HG03097 (cell line): Measurements from ENCODE around the gene MRPL52.
"Not testable (repeated sequence)": the region's sequence is repeated elsewhere in the genome, so short reads cannot be mapped to it uniquely, and the experiment has no call there.

Experiments
- ATAC-seq: cut with Tn5 transposase; IDR thresholded peaks from one replicate; pipeline ENCODE4 v1.9.1; 2021; ENCODE audit not compliant: unreplicated experiment, low FRiP score

MRPL52 gene

DNA sequence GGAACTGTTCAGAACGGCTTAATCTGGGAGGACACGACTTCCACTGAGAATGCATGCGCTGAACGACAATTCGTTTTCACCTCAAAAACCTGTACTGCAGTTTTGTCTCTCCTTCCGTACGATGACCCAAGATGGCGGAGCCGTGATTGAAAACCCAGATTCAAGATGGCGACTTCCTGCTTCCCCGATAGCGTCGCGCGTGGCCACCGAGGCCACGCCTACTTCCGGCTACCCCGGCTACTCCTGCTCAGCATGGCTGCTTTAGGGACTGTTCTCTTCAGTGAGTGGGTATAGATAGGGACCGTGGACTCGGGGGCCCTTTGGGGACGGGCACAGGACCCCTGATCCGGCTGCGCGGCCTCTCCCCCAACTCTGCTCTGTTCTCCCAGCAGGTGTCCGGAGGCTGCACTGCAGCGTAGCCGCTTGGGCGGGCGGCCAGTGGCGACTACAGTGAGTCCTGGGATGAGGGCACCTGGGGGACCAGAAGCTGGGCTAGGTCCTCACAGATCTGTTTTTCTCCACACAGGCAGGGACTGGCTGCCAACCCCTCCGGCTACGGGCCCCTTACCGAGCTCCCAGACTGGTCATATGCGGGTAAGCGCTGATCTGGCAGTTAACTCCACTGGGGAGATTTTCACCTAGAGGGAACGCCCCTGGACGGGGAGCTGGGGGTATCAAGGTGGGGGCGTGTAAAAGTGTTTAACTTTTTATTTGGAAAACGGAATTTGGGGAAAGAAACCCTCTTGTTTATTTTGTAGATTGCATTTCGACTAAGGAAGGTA lies at the start of gene MRPL52:
MRPL52 (plus strand) TSS at position 227 of the 782 bp plus-strand sequence; CDS start at position 253, 26 bp downstream.
- peak; percentile 77 for ATAC-seq

DNA sequence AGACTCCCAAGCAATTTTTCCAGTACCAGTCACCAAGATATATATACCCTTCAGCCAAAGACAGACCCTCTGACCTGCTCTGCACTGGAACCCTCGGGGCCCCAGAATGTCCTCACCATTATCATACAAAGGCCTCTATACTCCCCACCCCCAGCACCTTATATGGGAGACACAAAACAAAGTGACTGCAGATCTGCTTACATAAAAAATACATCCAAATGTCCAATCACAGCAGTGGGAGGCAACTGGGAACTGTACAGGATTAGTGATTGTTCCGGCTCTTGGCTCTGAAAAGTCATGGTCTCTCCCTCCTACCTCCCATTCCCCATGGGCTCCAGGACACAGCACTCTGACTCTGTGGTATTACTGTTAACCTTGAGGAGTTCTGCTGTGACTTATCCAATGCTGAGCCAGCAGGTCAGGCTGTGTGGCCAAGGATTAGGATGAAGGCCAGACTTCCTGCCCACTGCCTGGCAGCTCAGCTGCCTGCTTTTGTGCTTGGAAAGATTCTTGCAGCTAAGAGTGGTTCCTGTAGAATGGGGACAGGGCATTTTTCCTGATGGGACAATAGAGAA lies 49.5 kb upstream of the MRPL52 start:
- ATAC-seq, result no peak

DNA sequence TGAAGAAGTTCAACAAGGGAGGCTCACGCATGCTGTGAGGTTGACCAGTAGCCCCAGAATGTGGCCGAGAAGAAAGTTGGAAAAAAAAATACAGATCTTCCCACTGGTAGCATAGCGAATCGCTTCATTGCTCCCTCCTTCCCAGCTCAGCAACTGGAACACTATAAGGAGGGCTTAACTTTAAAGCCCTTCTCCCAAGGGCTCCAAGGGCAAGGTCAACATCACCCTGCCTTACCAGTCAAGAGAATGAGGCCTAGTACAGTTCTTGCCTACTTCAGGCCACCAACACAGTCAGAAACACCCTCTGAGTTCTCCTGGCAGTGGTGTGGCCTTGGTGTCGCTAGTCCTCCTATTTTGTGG lies 48.8 kb upstream of the MRPL52 start:
- no peak for ATAC-seq

DNA sequence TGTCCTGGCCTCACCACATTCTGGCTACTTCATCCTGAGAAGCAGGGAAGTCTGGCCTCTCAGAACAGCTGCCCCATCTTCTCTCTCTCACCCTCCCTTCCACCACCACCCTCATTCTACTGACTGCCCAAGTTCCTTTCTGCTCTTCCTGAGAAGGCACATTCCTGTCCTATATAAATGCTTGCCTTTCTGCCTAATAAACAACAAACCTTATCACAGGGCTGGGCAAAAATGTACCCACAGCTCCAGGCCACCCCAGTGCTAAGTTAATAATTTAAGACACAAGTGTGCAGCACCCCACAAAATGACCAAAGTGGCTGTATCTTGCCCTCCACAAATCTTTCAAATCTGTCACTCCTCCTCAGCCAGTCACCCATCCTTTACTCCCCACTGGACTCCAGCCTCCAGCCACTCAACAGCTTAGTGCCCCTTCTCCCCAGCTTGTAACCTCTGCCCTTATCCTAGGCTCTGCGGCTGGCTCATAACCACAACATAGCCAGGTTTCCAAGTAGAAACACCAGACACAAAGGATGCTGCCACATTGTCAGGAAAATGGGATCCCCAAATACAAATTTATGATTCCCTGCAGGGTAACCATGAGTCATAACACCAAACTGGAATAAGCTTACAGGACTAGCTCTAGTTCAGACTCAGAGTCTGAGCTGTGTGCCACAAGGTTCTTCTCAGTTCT lies 48.2 kb upstream of the MRPL52 start:
- no peak for ATAC-seq

DNA sequence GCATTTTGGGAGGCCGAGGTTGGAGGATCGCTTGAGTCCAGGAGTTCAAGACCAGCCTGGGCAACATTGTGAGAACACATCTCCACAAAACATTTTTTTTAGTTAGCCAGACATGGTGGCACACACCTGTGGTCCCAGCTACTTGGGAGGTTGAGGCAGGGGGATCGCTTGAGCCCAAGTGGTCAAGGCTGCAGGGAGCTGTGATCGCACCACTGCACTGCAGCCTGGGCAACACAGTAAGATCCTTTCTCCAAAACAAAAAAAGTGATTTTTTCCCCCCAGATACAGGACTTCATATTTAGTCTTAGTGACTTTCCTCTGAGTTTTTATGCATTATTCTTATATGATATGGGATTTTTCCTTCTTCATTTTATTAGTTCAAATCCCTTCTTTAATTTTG lies 43.0 kb upstream of the MRPL52 start:
- no peak for ATAC-seq

DNA sequence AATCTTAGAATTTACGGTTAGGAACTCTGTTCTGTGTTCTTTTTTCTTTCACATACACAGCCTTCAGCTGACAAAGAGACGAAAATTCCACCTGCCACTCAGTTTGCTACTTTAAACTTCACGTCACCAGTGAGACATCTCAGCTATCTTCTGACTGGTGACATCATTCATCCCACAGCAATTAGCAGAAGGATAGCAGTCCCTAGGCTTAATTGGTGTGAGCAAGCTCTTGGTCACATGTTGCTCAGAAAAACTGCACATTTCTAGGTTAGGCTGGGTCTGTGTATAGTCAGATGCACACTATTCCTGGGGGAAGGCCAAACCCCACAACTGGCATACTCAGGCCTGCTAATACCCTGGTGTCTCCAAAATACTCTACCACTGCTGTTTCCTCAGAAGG lies 38.4 kb upstream of the MRPL52 start:
- ATAC-seq, result no peak

DNA sequence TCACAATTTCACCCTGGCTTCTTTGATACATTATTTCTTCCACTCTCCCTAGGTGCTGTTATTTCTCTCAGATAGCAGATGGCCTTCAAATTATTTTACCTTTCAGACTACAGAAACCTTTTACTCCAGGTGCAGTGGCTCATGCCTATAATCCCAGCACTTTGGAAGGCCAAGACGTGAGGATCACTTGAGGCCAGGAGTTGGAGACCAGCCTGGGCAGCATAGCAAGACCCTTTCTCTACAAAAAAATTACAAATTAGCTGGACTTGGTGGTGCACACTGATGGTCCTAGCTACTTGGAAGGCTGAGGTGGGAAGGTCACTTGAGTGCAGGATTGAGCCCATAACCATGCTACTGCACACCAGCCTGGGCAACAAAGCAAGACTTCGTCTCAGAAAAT lies 37.5 kb upstream of the MRPL52 start:
- no peak for ATAC-seq

DNA sequence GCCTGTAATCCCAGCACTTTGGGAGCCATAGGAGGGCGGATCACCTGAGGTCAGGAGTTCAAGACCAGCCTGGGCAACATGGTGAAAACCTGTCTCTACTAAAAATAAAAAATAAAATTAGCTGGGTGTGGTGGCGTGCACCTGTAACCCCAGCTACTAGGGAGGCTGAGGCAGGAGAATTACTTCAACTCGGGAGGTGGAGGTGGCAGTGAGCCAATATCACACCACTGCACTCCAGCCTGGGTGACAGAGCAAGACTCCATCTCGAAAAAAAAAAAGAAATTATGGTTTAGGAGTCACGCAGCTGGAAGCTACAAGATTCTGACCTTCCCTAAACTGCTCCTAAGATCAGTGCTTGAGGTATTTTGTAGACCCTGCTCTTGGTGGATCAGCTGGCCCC lies 36.1 kb upstream of the MRPL52 start:
- not testable (repeated sequence) for ATAC-seq

DNA sequence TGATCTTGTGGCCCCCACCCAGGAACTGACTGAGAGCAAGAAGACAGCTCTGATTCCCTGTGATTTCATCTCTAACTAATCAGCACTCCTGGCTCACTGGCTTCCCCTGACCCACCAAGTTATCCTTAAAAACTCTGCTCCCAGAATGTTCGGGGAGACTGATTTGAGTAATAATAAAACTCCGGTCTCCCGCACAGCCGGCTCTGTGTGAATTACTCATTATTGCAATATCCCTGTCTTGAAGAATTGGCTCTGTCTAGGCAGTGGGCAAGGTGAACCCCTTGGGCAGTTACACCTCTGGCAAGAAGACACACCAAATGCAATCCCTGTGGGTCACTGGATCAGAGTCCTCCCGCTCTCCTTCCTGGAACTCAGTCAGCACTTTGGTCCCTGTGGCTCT lies 35.7 kb upstream of the MRPL52 start:
- no peak for ATAC-seq

DNA sequence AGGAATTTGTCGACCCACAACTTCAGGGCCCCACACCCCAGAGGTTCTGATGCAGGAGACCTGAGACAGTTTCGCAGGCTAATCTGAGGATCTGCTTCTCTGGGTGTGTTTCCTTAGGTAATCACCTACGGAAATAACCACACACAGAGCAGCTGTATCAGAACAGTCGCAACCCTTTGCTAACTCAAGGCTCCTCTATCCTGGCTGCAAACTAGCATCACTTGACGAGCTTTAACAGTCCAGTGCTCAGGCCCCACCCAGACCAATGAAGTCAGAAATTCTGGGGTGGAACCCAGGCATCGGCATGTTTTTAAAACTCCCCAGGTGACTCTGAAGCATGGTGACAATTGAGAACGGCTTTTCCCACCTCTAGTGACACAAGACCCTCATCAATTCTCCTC lies 35.1 kb upstream of the MRPL52 start:
- peak; percentile 34 for ATAC-seq

DNA sequence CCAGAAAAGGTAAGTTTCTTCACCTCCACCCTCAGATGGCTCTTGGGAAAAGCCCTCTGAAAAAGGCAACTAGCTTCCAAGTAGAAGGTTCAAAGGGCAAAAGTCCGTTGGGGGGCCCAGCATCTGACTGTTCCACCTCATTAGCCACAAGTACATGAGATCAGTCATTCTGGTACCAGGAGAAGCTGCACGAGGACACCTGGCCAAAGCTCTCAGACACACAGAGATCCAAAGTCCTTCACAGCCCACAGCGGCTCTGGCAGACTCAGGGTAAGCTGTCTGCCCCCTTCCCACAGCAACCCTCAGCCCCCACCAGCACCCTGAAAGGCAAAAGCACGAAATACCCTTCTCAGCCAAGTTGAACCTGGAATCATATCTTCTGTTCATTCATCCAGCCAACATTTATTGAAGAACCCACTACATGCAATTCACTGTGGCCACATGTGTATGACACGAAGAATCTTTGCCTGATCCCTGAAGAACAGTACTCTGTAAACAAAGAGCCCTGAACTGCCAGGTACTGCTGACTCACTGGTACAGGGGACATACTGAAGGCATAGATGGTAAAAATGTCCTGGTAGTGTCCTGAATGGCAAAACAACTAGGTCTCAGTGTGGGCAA lies 33.5 kb upstream of the MRPL52 start:
- no peak for ATAC-seq

DNA sequence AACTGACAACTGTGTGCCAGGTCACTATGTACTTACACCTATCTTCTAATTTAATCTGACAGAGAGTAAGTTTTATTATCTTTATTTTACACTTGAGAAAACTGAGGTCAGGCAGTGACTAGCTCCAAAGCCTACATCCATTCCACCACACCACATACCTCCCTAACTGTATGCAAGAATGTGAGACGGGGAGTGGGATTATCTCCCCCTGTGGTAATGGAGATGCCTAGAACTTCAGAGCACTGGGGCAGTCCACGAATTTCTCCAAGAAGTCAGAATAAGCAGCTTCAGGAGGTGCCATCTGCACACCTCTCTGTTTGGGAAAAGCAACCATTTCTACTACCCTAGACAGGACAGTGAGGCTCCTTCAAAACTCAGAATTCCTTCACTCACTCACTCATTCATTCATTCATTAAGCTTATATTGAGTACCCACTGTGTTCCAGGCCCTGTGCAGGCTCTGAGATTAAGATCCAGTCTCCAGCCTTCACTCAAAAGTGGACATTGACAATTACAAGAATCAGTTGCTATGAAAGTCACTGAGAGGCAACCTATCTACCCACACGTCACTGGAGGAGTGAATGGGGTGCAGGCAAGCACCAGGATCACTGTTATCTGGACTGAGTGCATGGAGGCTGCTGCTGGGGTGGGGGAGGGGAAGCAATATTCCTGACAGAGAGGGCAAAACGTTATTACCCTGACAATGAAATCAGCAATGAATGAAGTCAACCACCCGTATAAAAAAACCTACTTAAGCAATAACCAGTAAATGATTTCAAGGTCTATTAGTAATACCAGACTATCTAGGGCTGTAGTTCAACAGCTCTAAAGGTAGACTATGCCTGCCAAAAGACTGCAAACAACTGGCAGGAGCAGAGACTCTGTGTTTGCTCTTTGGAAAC lies 32.4 kb upstream of the MRPL52 start:
- ATAC-seq, result no peak

DNA sequence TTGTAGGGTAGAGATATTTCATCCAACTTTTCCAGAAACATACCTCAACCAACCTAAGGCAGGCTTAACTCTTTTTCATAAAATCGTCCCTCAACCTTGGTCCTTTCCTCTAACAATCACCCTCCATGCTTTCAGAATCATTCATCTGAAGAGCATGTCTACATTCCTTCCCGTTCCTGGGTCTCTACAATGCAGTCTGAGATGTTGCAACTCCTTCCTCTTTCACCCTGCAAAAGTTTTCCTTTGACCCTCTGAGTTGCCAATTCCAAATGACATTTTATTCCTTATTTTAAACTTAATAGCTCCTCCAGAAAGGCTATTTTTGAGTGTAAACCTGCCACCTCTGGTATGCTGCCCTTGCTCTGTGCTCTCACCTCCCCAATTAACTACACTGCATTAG lies 31.2 kb upstream of the MRPL52 start:
- ATAC-seq, result no peak

DNA sequence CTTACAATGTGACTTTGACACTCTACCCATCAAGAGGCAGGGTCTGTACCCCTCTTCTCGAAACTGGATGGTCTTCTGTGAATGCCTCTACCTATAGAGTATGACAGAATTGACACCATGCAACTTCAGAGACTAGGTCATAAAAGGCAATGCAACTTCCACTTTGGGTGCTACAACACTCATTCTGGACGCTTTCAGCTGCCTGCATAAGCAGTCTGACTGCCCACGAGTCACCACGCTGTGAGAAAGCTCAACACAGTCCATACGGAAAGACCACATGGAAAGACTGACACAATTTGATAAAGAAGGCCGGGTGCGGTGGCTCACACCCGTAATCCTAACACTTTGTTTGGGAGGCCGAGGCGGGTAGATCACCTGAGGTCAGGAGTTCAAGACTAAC lies 29.3 kb upstream of the MRPL52 start:
- ATAC-seq, result no peak

DNA sequence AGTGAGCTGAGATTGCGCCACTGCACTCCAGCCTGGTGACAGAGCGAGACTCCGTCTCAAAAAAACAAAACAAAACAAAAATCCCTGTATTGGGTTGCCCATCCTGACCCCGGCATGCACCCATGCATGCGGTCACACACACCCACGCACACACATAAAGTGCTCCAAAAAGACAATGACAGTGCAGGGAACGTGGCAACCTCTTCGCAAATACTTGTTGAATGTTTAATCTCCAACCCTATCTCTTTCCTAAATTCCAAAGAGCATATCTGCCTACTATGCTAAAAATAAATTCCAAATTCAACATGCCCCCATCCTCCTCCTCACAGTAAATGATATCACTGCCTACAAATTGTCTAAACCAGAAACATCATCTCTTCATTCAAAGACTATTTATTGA lies 28.0 kb upstream of the MRPL52 start:
- no peak for ATAC-seq

DNA sequence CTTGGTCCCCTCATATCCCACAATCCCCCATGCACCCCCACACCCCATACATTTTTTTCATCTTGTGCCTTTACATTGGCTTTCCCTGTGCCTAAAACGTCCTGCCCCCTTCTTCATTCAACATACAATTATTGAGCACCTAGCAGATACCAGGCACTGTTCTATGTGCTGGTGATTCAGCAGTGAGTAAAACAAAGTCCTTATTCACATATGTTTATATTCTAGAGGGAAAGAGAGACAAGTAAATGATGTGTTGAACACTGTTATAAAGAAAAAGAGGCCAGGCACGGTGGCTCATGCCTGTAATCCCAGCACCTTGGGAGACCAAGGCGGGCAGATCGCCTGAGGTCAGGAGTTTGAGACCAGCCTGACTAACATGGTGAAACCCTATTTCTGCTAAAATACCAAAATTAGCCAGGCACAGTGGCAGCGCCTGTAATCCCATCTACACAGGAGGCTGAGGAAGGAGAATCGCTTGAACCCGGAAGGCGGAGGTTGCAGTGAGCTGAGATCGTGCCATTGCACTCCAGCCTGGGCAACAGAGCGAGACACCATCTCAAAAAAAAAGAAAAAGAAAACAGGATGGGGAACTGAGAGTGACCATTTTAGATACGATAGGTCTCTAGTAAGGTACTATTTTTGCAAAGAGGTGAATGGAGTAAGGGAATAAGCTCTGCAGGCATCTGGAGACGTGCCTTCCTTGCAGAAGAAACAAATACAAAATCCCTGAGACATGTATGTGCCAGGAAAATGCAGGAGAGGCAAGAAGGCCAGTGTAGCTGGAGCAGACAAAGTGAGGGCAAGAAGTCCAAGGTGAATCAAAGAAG lies 26.6 kb upstream of the MRPL52 start:
- no peak for ATAC-seq

DNA sequence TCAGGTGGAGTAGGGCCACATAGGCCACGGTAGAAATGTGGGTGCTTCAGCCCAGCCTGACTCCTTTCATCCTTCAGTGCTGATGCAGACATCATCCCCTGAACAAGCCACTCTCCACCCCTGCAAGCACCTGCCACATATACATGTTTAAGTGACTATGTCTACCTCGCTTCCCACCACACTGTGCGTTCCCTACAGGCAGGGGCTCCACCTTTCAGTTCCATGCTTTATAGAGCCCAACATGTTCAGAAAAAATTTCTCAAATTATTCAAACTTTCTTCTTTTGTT lies 26.1 kb upstream of the MRPL52 start:
- no peak for ATAC-seq

DNA sequence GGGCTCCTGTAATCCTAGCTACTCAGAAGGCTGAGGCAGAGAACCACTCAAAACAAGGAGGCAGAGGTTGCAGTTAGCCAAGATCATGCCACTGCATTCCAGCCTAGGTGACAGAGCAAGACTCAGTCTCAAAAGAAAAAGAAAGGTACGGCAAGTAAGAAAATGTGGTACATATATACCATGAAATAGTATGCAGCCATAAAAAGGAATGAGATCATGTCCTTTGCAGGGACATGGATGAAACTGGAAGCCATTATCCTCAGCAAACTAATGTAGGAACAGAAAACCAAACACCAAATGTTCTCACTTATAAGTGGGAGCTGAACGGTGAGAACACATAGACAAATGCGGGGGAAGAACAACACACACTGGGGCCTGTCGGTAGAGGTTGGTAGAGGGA lies 24.5 kb upstream of the MRPL52 start:
- not testable (repeated sequence) for ATAC-seq

DNA sequence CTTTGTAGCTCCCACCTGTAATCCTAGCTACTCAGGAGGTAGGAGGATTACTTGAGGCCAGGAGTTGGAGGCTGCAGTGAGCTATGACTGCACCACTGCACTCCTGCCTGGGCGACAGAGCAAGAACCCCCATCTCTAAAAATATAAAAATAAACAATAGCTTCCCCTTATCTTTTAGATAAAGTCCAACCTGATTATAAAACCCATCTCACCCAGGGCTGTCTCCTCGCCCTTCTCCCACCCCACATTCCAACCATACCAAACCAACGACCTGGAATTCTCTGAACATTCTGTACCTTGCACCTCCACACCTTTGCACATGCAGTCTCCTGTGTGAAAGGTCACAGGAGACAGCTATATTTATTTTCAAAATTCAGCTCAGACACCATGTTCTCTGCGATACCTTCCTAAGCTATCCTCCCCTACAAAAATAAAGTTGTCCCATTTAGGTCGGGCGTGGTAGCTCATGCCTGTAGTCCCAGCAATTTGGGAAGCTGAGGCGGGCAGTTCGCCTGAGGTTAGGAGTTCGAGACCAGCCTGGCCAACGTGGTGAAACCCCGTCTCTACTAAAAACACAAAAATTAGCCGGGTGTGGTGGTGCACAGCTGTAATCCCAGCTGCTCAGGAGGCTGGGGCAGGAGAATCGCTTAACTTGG lies 22.1 kb upstream of the MRPL52 start:
- no peak for ATAC-seq
